PFSK-1 (cell line): ENCODE measurements around the gene NTN3.

Experiments used
- POLR2AphosphoS5 ChIP-seq: IDR thresholded peaks from 2 replicates; pipeline ENCODE4 v1.6.1; 2012; ENCODE audit warnings: low read depth, mild to moderate bottlenecking, control low read depth, low read length, moderate library complexity
- SIN3A ChIP-seq: IDR thresholded peaks from 2 replicates; pipeline ENCODE4 v1.6.1; 2012; ENCODE audit warnings: mild to moderate bottlenecking, low read length, moderate library complexity, borderline replicate concordance; ENCODE audit not compliant: insufficient read depth
- TAF1 ChIP-seq: IDR thresholded peaks from 2 replicates; pipeline ENCODE4 v1.6.1; 2012; ENCODE audit warnings: low read length, control low read depth, borderline replicate concordance; ENCODE audit not compliant: insufficient read depth

DNA sequence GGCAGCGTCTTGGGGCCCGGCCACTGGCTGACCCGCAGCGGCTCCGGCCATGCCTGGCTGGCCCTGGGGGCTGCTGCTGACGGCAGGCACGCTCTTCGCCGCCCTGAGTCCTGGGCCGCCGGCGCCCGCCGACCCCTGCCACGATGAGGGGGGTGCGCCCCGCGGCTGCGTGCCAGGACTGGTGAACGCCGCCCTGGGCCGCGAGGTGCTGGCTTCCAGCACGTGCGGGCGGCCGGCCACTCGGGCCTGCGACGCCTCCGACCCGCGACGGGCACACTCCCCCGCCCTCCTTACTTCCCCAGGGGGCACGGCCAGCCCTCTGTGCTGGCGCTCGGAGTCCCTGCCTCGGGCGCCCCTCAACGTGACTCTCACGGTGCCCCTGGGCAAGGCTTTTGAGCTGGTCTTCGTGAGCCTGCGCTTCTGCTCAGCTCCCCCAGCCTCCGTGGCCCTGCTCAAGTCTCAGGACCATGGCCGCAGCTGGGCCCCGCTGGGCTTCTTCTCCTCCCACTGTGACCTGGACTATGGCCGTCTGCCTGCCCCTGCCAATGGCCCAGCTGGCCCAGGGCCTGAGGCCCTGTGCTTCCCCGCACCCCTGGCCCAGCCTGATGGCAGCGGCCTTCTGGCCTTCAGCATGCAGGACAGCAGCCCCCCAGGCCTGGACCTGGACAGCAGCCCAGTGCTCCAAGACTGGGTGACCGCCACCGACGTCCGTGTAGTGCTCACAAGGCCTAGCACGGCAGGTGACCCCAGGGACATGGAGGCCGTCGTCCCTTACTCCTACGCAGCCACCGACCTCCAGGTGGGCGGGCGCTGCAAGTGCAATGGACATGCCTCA lies 773 bp downstream of the NTN3 start:
- TF ChIP-seq POLR2AphosphoS5 = no peak
- TF ChIP-seq SIN3A = no peak
- no peak for TF ChIP-seq TAF1
